K562 (cell line): ENCODE measurements around the gene DIS3L2. TPM values are rescaled to one million over a fixed set of nuclear protein-coding genes. Genes with fewer than 3 reads are reported as not detected.

Experiments
- FOXA3 ChIP-seq, 2 experiments: fragments of 450-650 bp in 1 of 2; sonication (generic) in 1 of 2; formaldehyde crosslinking; IDR thresholded peaks in 1 of 2; conservative IDR thresholded peaks in 1 of 2; 2 replicates each; pipeline versions ENCODE4 v1.4.0 to v1.8.0; 2020 to 2022; ENCODE audit warnings: mild to moderate bottlenecking in 2 of 2, missing genetic modification reagents in 1 of 2
- MCM3 ChIP-seq: fragments of 450-650 bp; IDR thresholded peaks from 2 replicates; pipeline ENCODE4 v1.6.1; 2016
- PCBP1 ChIP-seq: fragments of 200-400 bp; formaldehyde crosslinking; IDR thresholded peaks from 2 replicates; pipeline ENCODE4 v1.6.1; 2018; ENCODE audit warnings: mild to moderate bottlenecking, low read depth, low read length; ENCODE audit not compliant: poor library complexity, severe bottlenecking
- RAD51 ChIP-seq: fragments of 450-650 bp; IDR thresholded peaks from 2 replicates; pipeline ENCODE4 v1.7.1; 2016; ENCODE audit warnings: low read depth, mild to moderate bottlenecking, borderline replicate concordance
- ZNF41 ChIP-seq: fragments of 250-450 bp; sonication (Bioruptor Pico); conservative IDR thresholded peaks from 2 replicates; pipeline ENCODE4 v1.4.0; 2020; ENCODE audit warnings: mild to moderate bottlenecking
- polyA plus RNA-seq, 8 experiments: library from polyadenylated mRNA; depleted of rRNA in 4 of 8; stranded (reverse) in 5 of 8; unstranded in 3 of 8; fragments of >200 nt; fragmentation: Nextera tagmentation in 2 of 8; fragmentation: Illumina TruSeq in 1 of 8; extraction: Ambion mirVana in 2 of 8; extraction: Trizol in 1 of 8; gene quantifications; 2 replicates each; pipeline versions ENCODE4 v1.2.1 to v1.2.3, GENCODE V29; 2011 to 2014; ENCODE audit warnings: inconsistent platforms in 1 of 8, missing spikeins in 1 of 8
- total RNA-seq, 7 experiments: library from RNA; depleted of rRNA in 6 of 7; stranded (reverse); fragments of >200 nt in 6 of 7; fragmentation: Illumina TruSeq in 2 of 7; extraction: Trizol in 2 of 7; gene quantifications; 2 replicates each; pipeline versions ENCODE4 v1.2.1 to v1.2.3, GENCODE V29; 2011 to 2021; ENCODE audit warnings: low replicate concordance in 1 of 7
- TF ChIP-seq, protein P1 (sequence below), 2 experiments: fragments of 450-650 bp in 1 of 2; sonication (generic) in 1 of 2; formaldehyde crosslinking in 1 of 2; IDR thresholded peaks; 2 replicates each; pipeline versions ENCODE4 v1.7.1 to v1.9.0; 2016 to 2022; ENCODE audit warnings: inconsistent platforms in 1 of 2, mild to moderate bottlenecking in 1 of 2, missing genetic modification reagents in 1 of 2
- TF ChIP-seq, protein P2 (sequence below): IDR thresholded peaks from 2 replicates; pipeline ENCODE4 v1.6.1; 2016; ENCODE audit warnings: missing genetic modification characterization, missing compliant biosample characterization
- TF ChIP-seq, protein P3 (sequence below), 2 experiments: fragments of 450-650 bp; IDR thresholded peaks; 2 replicates each; pipeline ENCODE4 v1.6.1; 2018; ENCODE audit warnings: mild to moderate bottlenecking in 2 of 2, low read depth in 1 of 2; ENCODE audit not compliant: partially characterized antibody in 2 of 2

DIS3L2 gene
- total and polyA plus RNA-seq, 9 of the 15 experiments (the other 6 are each of a cell fraction or from before 2014, with no cell fraction given): 1.5 to 19.2 (median 11.2) TPM

DNA sequence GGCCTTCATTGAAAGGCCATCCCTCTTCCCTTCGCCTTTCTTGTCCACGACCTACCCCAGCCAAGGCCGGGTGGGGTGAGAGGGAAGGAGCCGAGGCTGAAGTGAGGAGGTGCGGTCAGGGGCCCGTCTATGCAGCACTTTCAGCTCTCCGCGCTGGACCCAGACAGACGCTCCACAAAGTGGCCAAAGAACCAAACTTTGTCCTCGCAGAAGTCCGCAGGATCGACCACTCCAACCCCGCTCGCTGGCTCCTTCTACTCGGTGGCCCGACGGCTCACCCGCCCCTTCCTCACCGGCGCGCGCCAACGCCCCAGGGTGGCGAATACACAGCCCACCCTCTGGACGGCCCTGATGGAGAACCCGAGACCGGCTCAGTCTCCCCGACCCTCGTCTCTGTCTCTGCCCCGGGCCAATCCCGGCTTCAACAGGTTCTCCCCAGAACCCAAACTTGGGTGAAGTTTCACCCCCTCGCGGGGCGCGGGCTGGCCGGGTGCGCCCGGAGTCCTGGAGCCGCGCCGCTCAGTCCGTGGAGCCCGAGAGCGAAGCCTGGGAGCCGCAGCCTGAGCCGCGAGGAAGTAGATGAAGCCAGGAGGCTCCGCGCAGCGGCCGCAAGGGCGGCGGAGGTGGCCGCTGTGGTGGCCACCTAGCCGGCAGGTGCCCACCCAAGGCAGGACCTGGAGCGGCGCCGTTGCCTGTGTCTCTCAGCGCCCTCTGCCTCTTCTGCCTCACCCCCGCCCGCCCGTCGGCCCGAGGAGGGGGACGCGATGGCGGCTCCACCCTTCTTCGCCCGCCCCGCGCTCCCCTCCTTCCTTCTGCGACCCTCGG lies 390.4 kb downstream of the DIS3L2 start (continued):
- TF ChIP-seq RAD51 (no peak), FOXA3 (CRISPR knock-in tag; conservative IDR thresholded peaks at IDR 0.05 in 1 of 2, IDR thresholded peaks at IDR 0.05 in 1 of 2) (no peak), MCM3 (no peak), PCBP1 (no peak), ZNF41 (CRISPR knock-in tag) (no peak)
- TF ChIP-seq, protein P1, sequence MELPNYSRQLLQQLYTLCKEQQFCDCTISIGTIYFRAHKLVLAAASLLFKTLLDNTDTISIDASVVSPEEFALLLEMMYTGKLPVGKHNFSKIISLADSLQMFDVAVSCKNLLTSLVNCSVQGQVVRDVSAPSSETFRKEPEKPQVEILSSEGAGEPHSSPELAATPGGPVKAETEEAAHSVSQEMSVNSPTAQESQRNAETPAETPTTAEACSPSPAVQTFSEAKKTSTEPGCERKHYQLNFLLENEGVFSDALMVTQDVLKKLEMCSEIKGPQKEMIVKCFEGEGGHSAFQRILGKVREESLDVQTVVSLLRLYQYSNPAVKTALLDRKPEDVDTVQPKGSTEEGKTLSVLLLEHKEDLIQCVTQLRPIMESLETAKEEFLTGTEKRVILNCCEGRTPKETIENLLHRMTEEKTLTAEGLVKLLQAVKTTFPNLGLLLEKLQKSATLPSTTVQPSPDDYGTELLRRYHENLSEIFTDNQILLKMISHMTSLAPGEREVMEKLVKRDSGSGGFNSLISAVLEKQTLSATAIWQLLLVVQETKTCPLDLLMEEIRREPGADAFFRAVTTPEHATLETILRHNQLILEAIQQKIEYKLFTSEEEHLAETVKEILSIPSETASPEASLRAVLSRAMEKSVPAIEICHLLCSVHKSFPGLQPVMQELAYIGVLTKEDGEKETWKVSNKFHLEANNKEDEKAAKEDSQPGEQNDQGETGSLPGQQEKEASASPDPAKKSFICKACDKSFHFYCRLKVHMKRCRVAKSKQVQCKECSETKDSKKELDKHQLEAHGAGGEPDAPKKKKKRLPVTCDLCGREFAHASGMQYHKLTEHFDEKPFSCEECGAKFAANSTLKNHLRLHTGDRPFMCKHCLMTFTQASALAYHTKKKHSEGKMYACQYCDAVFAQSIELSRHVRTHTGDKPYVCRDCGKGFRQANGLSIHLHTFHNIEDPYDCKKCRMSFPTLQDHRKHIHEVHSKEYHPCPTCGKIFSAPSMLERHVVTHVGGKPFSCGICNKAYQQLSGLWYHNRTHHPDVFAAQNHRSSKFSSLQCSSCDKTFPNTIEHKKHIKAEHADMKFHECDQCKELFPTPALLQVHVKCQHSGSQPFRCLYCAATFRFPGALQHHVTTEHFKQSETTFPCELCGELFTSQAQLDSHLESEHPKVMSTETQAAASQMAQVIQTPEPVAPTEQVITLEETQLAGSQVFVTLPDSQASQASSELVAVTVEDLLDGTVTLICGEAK (IDR thresholded peaks at IDR 0.05): no peak
- TF ChIP-seq, protein P1 (CRISPR knock-in tag; IDR thresholded peaks at IDR 0.05): no peak
- TF ChIP-seq, protein P2, sequence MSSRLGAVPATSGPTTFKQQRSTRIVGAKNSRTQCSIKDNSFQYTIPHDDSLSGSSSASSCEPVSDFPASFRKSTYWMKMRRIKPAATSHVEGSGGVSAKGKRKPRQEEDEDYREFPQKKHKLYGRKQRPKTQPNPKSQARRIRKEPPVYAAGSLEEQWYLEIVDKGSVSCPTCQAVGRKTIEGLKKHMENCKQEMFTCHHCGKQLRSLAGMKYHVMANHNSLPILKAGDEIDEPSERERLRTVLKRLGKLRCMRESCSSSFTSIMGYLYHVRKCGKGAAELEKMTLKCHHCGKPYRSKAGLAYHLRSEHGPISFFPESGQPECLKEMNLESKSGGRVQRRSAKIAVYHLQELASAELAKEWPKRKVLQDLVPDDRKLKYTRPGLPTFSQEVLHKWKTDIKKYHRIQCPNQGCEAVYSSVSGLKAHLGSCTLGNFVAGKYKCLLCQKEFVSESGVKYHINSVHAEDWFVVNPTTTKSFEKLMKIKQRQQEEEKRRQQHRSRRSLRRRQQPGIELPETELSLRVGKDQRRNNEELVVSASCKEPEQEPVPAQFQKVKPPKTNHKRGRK (tag): no peak
- TF ChIP-seq, protein P3, sequence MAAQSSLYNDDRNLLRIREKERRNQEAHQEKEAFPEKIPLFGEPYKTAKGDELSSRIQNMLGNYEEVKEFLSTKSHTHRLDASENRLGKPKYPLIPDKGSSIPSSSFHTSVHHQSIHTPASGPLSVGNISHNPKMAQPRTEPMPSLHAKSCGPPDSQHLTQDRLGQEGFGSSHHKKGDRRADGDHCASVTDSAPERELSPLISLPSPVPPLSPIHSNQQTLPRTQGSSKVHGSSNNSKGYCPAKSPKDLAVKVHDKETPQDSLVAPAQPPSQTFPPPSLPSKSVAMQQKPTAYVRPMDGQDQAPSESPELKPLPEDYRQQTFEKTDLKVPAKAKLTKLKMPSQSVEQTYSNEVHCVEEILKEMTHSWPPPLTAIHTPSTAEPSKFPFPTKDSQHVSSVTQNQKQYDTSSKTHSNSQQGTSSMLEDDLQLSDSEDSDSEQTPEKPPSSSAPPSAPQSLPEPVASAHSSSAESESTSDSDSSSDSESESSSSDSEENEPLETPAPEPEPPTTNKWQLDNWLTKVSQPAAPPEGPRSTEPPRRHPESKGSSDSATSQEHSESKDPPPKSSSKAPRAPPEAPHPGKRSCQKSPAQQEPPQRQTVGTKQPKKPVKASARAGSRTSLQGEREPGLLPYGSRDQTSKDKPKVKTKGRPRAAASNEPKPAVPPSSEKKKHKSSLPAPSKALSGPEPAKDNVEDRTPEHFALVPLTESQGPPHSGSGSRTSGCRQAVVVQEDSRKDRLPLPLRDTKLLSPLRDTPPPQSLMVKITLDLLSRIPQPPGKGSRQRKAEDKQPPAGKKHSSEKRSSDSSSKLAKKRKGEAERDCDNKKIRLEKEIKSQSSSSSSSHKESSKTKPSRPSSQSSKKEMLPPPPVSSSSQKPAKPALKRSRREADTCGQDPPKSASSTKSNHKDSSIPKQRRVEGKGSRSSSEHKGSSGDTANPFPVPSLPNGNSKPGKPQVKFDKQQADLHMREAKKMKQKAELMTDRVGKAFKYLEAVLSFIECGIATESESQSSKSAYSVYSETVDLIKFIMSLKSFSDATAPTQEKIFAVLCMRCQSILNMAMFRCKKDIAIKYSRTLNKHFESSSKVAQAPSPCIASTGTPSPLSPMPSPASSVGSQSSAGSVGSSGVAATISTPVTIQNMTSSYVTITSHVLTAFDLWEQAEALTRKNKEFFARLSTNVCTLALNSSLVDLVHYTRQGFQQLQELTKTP (IDR thresholded peaks at IDR 0.05; ENCODE audit: low read depth in 1 of 2, partially characterized antibody in 2 of 2): no peak
